A549 (cell line): ENCODE results near the gene LIMS3.
"Not testable (repeated sequence)": the region's sequence is repeated elsewhere in the genome, so short reads cannot be mapped to it uniquely, and the experiment has no call there.

Source experiments
- CBX2 ChIP-seq: fragments of 200-600 bp; sonication (generic); IDR thresholded peaks from 2 replicates; pipeline ENCODE4 v1.6.1; 2016; ENCODE audit warnings: low read depth, mild to moderate bottlenecking, borderline replicate concordance
- CEBPB ChIP-seq, 2 experiments: fragments of >200 bp in 1 of 2; sonication (Bioruptor Twin) in 1 of 2; formaldehyde crosslinking in 1 of 2; IDR thresholded peaks; 2 replicates each; pipeline ENCODE4 v1.6.1; 2012 to 2016
- EP300 ChIP-seq, 2 experiments: fragments of >200 bp; sonication (Bioruptor Twin); formaldehyde crosslinking; IDR thresholded peaks; 2 replicates in 1 of 2; 3 replicates in 1 of 2; pipeline ENCODE4 v1.6.1; 2016 to 2017
- FOSL2 ChIP-seq, 2 experiments: fragments of 450-650 bp in 1 of 2; fragments of >200 bp in 1 of 2; sonication (Bioruptor Twin) in 1 of 2; formaldehyde crosslinking; IDR thresholded peaks; 2 replicates each; pipeline versions ENCODE4 v1.5.0 to v1.6.1; 2016 to 2020; ENCODE audit warnings: mild to moderate bottlenecking in 1 of 2, moderate library complexity in 1 of 2
- MAFK ChIP-seq: fragments of 450-650 bp; IDR thresholded peaks from 2 replicates; pipeline ENCODE4 v1.6.1; 2014; ENCODE audit not compliant: partially characterized antibody
- MAX ChIP-seq: IDR thresholded peaks from 2 replicates; pipeline ENCODE4 v1.6.1; 2012
- NFE2L2 ChIP-seq: fragments of 150-350 bp; conservative IDR thresholded peaks from 2 replicates; pipeline ENCODE4 v1.6.1; 2014; ENCODE audit warnings: low read length
- NPAS2 ChIP-seq: fragments of 250-450 bp; sonication (Bioruptor Pico); IDR thresholded peaks from 2 replicates; pipeline ENCODE4 v1.8.0; 2022; ENCODE audit warnings: mild to moderate bottlenecking, moderate library complexity, borderline replicate concordance
- POLR2A ChIP-seq: IDR thresholded peaks from 2 replicates; pipeline ENCODE4 v1.6.1; 2012; ENCODE audit warnings: mild to moderate bottlenecking, low read length
- POLR2AphosphoS2 ChIP-seq: conservative IDR thresholded peaks from 2 replicates; pipeline ENCODE4 v1.6.1; 2012; ENCODE audit warnings: low read length, improper control_type of control experiment, inconsistent platforms
- RAD21 ChIP-seq, 2 experiments: fragments of >200 bp in 1 of 2; sonication (Bioruptor Twin) in 1 of 2; formaldehyde crosslinking in 1 of 2; IDR thresholded peaks in 1 of 2; conservative IDR thresholded peaks in 1 of 2; 2 replicates in 1 of 2; 3 replicates in 1 of 2; pipeline ENCODE4 v1.6.1; 2012 to 2018; ENCODE audit warnings: inconsistent platforms in 1 of 2
- RARB ChIP-seq: fragments of 250-450 bp; sonication (Bioruptor Pico); IDR thresholded peaks from 2 replicates; pipeline ENCODE4 v1.8.0; 2021; ENCODE audit warnings: mild to moderate bottlenecking, moderate library complexity
- RNF2 ChIP-seq: fragments of 200-600 bp; sonication (generic); IDR thresholded peaks from 2 replicates; pipeline ENCODE4 v1.6.1; 2016; ENCODE audit warnings: low read depth, mild to moderate bottlenecking, antibody characterized with exemption, moderate library complexity, borderline replicate concordance
- TF ChIP-seq, protein P1 (sequence below): fragments of >200 bp; sonication (Bioruptor Twin); formaldehyde crosslinking; IDR thresholded peaks from 3 replicates; pipeline ENCODE4 v1.5.1; 2016

DNA sequence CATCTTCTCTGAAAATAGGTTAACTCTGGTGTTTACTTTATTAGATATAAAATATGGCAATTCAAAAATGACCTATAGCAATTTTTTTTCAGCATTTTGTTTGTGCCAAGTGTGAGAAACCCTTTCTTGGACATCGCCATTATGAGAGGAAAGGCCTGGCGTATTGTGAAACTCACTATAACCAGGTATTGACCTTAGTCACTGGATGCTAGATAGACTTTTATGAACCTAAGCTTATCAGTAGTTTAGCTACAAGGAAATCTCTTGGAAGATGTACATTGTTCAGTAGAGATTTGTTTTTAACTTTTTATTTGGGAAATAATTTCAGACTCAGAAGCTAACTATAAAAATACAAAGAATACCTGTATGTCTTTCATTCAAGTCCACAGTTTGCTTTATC is 21.7 kb downstream of the LIMS3 start:
- TF ChIP-seq EP300 (IDR thresholded peaks at IDR 0.05); RARB (CRISPR knock-in tag); CBX2; POLR2A; RNF2; NFE2L2; MAFK; RAD21 (conservative IDR thresholded peaks at IDR 0.05 in 1 of 2, IDR thresholded peaks at IDR 0.05 in 1 of 2); FOSL2 (IDR thresholded peaks at IDR 0.05); FOSL2 (CRISPR knock-in tag; IDR thresholded peaks at IDR 0.05); POLR2AphosphoS2; NPAS2 (CRISPR knock-in tag); MAX; CEBPB (IDR thresholded peaks at IDR 0.05): not testable (repeated sequence)
- TF ChIP-seq, protein P1, sequence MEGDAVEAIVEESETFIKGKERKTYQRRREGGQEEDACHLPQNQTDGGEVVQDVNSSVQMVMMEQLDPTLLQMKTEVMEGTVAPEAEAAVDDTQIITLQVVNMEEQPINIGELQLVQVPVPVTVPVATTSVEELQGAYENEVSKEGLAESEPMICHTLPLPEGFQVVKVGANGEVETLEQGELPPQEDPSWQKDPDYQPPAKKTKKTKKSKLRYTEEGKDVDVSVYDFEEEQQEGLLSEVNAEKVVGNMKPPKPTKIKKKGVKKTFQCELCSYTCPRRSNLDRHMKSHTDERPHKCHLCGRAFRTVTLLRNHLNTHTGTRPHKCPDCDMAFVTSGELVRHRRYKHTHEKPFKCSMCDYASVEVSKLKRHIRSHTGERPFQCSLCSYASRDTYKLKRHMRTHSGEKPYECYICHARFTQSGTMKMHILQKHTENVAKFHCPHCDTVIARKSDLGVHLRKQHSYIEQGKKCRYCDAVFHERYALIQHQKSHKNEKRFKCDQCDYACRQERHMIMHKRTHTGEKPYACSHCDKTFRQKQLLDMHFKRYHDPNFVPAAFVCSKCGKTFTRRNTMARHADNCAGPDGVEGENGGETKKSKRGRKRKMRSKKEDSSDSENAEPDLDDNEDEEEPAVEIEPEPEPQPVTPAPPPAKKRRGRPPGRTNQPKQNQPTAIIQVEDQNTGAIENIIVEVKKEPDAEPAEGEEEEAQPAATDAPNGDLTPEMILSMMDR = not testable (repeated sequence)
